Measurements from ENCODE around the gene GLYR1.

Gene GLYR1

GRCh38 chr16:4846503-4846900, 586 bp downstream of the GLYR1 start:
- Histone ChIP-seq H3K4me2 (ENCODE audit: low read length) (peak overlapping the region; percentile 82), H3K23ac (ENCODE audit: low read length) (no peak overlapping the region), H3K9me3 (ENCODE audit: insufficient read depth, low read depth, low read length) (no peaks in the 10 kb centered on the region), H3K4ac (ENCODE audit: low read depth, low read length) (peak overlapping the region; percentile 22), H3K27me3 (ENCODE audit: insufficient read depth, low read length) (no peaks in the 10 kb centered on the region), H3K18ac (ENCODE audit: low read length) (no peak overlapping the region), H4K91ac (ENCODE audit: low read depth, low read length) (peak overlapping the region; percentile 75), H2BK12ac (ENCODE audit: low read length) (no peak overlapping the region), H3K36me3 (ENCODE audit: control insufficient read depth in 1 of 2, insufficient read depth in 2 of 2, low read length in 2 of 2) (peaks cover 21% of the 10 kb centered on the region in 2 experiments), H3K27ac (ENCODE audit: low read depth, low read length) (peak overlapping the region; percentile 62), H2AK5ac (ENCODE audit: low read length) (peak overlapping the region; percentile 21), H3K4me1 (ENCODE audit: control insufficient read depth in 1 of 2, insufficient read depth in 2 of 2, low read length in 2 of 2) (peaks cover 7 to 9% of the 10 kb centered on the region in 2 experiments), H4K8ac (ENCODE audit: low read depth, low read length) (peak overlapping the region; percentile 94), H3K79me1 (ENCODE audit: low read length) (peaks cover 8% of the 10 kb centered on the region), H3K14ac (ENCODE audit: low read length) (peak overlapping the region; percentile 84), H2AFZ (ENCODE audit: insufficient read depth, low read length, poor library complexity) (no peak overlapping the region), H2BK5ac (ENCODE audit: low read depth, low read length, poor library complexity) (peak overlapping the region; percentile 81), H4K12ac (ENCODE audit: low read depth, low read length) (peak overlapping the region; percentile 17), H3K9ac (ENCODE audit: low read length) (peak overlapping the region; percentile 99), H3K79me2 (ENCODE audit: control insufficient read depth, insufficient read depth, low read length, poor library complexity) (peaks cover 27% of the 10 kb centered on the region), H3K4me3 (ENCODE audit: low read depth, low read length) (peak overlapping the region; percentile 93), H2BK120ac (ENCODE audit: insufficient read depth, low read length, poor library complexity) (no peak overlapping the region)
- WGBS (ENCODE audit: extremely low coverage, insufficient coverage, insufficient read length): no CpG with 5 or more reads among the region's 27 CpGs
- peak; percentile 57 to 75 for DNase-seq

GRCh38 chr16:4840984-4841383, 6.1 kb downstream of the GLYR1 start:
- H3K18ac ChIP-seq (ENCODE audit: low read length): no peak overlapping the region
- no peaks in the 10 kb centered on the region for H3K9me3 ChIP-seq (ENCODE audit: insufficient read depth, low read depth, low read length)
- no peak overlapping the region for H3K4me2 ChIP-seq (ENCODE audit: low read length)
- no peak overlapping the region for H2AK5ac ChIP-seq (ENCODE audit: low read length)
- no CpG with 5 or more reads among the region's 5 CpGs for WGBS (ENCODE audit: extremely low coverage, insufficient coverage, insufficient read length)
- H4K12ac ChIP-seq (ENCODE audit: low read depth, low read length): no peak overlapping the region
- no peak overlapping the region for H3K9ac ChIP-seq (ENCODE audit: low read length)
- no peaks in the 10 kb centered on the region for H3K27me3 ChIP-seq (ENCODE audit: insufficient read depth, low read length)
- no peak for DNase-seq
- peaks cover 43 to 53% of the 10 kb centered on the region in 2 experiments for H3K36me3 ChIP-seq (ENCODE audit: control insufficient read depth in 1 of 2, insufficient read depth in 2 of 2, low read length in 2 of 2)
- H2BK120ac ChIP-seq (ENCODE audit: insufficient read depth, low read length, poor library complexity): no peak overlapping the region
- H3K79me2 ChIP-seq (ENCODE audit: control insufficient read depth, insufficient read depth, low read length, poor library complexity): peaks cover under 1% of the 10 kb centered on the region
- no peak overlapping the region for H3K14ac ChIP-seq (ENCODE audit: low read length)
- H3K79me1 ChIP-seq (ENCODE audit: low read length): no peaks in the 10 kb centered on the region
- no peak overlapping the region for H4K8ac ChIP-seq (ENCODE audit: low read depth, low read length)
- H3K4ac ChIP-seq (ENCODE audit: low read depth, low read length): no peak overlapping the region
- H2BK5ac ChIP-seq (ENCODE audit: low read depth, low read length, poor library complexity): no peak overlapping the region
- no peak overlapping the region for H2AFZ ChIP-seq (ENCODE audit: insufficient read depth, low read length, poor library complexity)
- H4K91ac ChIP-seq (ENCODE audit: low read depth, low read length): no peak overlapping the region
- H3K4me3 ChIP-seq (ENCODE audit: low read depth, low read length): no peak overlapping the region
- no peak overlapping the region for H3K23ac ChIP-seq (ENCODE audit: low read length)
- peaks cover under 1% of the 10 kb centered on the region in 2 experiments for H3K4me1 ChIP-seq (ENCODE audit: control insufficient read depth in 1 of 2, insufficient read depth in 2 of 2, low read length in 2 of 2)
- no peak overlapping the region for H2BK12ac ChIP-seq (ENCODE audit: low read length)
- H3K27ac ChIP-seq (ENCODE audit: low read depth, low read length): no peak overlapping the region

- Histone ChIP-seq H4K8ac (ENCODE audit: low read depth, low read length) (no peak overlapping the region), H3K79me1 (ENCODE audit: low read length) (no peaks in the 10 kb centered on the region), H3K14ac (ENCODE audit: low read length) (no peak overlapping the region), H2BK12ac (ENCODE audit: low read length) (no peak overlapping the region), H3K4me1 (ENCODE audit: control insufficient read depth in 1 of 2, insufficient read depth in 2 of 2, low read length in 2 of 2) (no peaks in the 10 kb centered on the region), H2AFZ (ENCODE audit: insufficient read depth, low read length, poor library complexity) (no peak overlapping the region), H3K9me3 (ENCODE audit: insufficient read depth, low read depth, low read length) (no peaks in the 10 kb centered on the region), H4K91ac (ENCODE audit: low read depth, low read length) (no peak overlapping the region), H2AK5ac (ENCODE audit: low read length) (no peak overlapping the region), H3K79me2 (ENCODE audit: control insufficient read depth, insufficient read depth, low read length, poor library complexity) (no peaks in the 10 kb centered on the region), H3K23ac (ENCODE audit: low read length) (no peak overlapping the region), H3K9ac (ENCODE audit: low read length) (peak overlapping the region; percentile 66), H3K27ac (ENCODE audit: low read depth, low read length) (no peak overlapping the region), H2BK5ac (ENCODE audit: low read depth, low read length, poor library complexity) (no peak overlapping the region), H2BK120ac (ENCODE audit: insufficient read depth, low read length, poor library complexity) (no peak overlapping the region), H3K18ac (ENCODE audit: low read length) (no peak overlapping the region), H3K27me3 (ENCODE audit: insufficient read depth, low read length) (no peaks in the 10 kb centered on the region), H4K12ac (ENCODE audit: low read depth, low read length) (no peak overlapping the region), H3K4me3 (ENCODE audit: low read depth, low read length) (no peak overlapping the region), H3K4ac (ENCODE audit: low read depth, low read length) (no peak overlapping the region), H3K4me2 (ENCODE audit: low read length) (no peak overlapping the region), H3K36me3 (ENCODE audit: control insufficient read depth in 1 of 2, insufficient read depth in 2 of 2, low read length in 2 of 2) (peaks cover 46 to 56% of the 10 kb centered on the region in 2 experiments)
- DNase-seq: no peak
- WGBS (ENCODE audit: extremely low coverage, insufficient coverage, insufficient read length): no CpG with 5 or more reads among the region's 5 CpGs
These were observed 7.1 kb downstream of the GLYR1 start for GRCh38 chr16:4839942-4840341.

GRCh38 chr16:4837733-4838501, 9.2 kb downstream of the GLYR1 start:
- H3K4me2 ChIP-seq (ENCODE audit: low read length): no peak overlapping the region

More at GRCh38 chr16:4837733-4838501, 9.2 kb downstream of the GLYR1 start:
- H4K12ac ChIP-seq (ENCODE audit: low read depth, low read length): no peak overlapping the region
- H2BK5ac ChIP-seq (ENCODE audit: low read depth, low read length, poor library complexity): no peak overlapping the region
- H3K14ac ChIP-seq (ENCODE audit: low read length): no peak overlapping the region
- DNase-seq: no peak
- H3K18ac ChIP-seq (ENCODE audit: low read length): no peak overlapping the region
- no peaks in the 10 kb centered on the region for H3K27me3 ChIP-seq (ENCODE audit: insufficient read depth, low read length)
- H3K23ac ChIP-seq (ENCODE audit: low read length): no peak overlapping the region
- H3K9ac ChIP-seq (ENCODE audit: low read length): no peak overlapping the region
- no peak overlapping the region for H2AFZ ChIP-seq (ENCODE audit: insufficient read depth, low read length, poor library complexity)
- no peak overlapping the region for H2BK12ac ChIP-seq (ENCODE audit: low read length)
- H3K4ac ChIP-seq (ENCODE audit: low read depth, low read length): no peak overlapping the region
- no CpG with 5 or more reads among the region's 13 CpGs for WGBS (ENCODE audit: extremely low coverage, insufficient coverage, insufficient read length)
- H3K79me1 ChIP-seq (ENCODE audit: low read length): no peaks in the 10 kb centered on the region
- no peaks in the 10 kb centered on the region for H3K4me1 ChIP-seq (ENCODE audit: control insufficient read depth in 1 of 2, insufficient read depth in 2 of 2, low read length in 2 of 2)
- peaks cover 46 to 59% of the 10 kb centered on the region in 2 experiments for H3K36me3 ChIP-seq (ENCODE audit: control insufficient read depth in 1 of 2, insufficient read depth in 2 of 2, low read length in 2 of 2)
- H3K4me3 ChIP-seq (ENCODE audit: low read depth, low read length): no peak overlapping the region
- H3K79me2 ChIP-seq (ENCODE audit: control insufficient read depth, insufficient read depth, low read length, poor library complexity): no peaks in the 10 kb centered on the region
- no peak overlapping the region for H2AK5ac ChIP-seq (ENCODE audit: low read length)
- no peak overlapping the region for H2BK120ac ChIP-seq (ENCODE audit: insufficient read depth, low read length, poor library complexity)
- H4K91ac ChIP-seq (ENCODE audit: low read depth, low read length): no peak overlapping the region
- no peaks in the 10 kb centered on the region for H3K9me3 ChIP-seq (ENCODE audit: insufficient read depth, low read depth, low read length)
- no peak overlapping the region for H4K8ac ChIP-seq (ENCODE audit: low read depth, low read length)
- no peak overlapping the region for H3K27ac ChIP-seq (ENCODE audit: low read depth, low read length)

Data from trophoblast cell (in vitro differentiated cells and primary cell).